HepG2 (cell line): Measurements from ENCODE around the gene CCNT2. TPM values are rescaled to one million over a fixed set of nuclear protein-coding genes. Genes with fewer than 3 reads are reported as not detected.
A peak's percentile ranks its signal among the peaks of the same experiment; 100 is the strongest.

Source experiments
- ATAC-seq: fragments of 200-7000 bp; cut with Tn5 transposase; 3 replicates; pipeline ENCODE4 v1.9.1; 2020; ENCODE audit warnings: mild to moderate bottlenecking, moderate library complexity
- BruUV-seq: library from RNA; stranded (reverse); fragments of 400-500 nt; replicated peaks from 2 replicates; lab custom pipeline; 2021; lab: Mats Ljungman, UMichigan
- CTCF ChIA-PET: fragments of 300-600 bp; formaldehyde crosslinking; extraction: SDS; loops from one replicate; lab custom pipeline; 2021; ENCODE audit warnings: low total read pairs, inconsistent platforms, low intra/inter-chr PET ratio; lab: Yijun Ruan, JAX
- POLR2A ChIA-PET: fragments of 350-600 bp; sonication (Branson Sonifier 250); formaldehyde crosslinking; loops from one replicate; lab custom pipeline; 2020; ENCODE audit warnings: antibody characterized with exemption, inconsistent platforms; lab: Yijun Ruan, JAX
- DNase-seq: peaks from one replicate; pipeline ENCODE4 v3.0.0-alpha.2; 2015; ENCODE audit warnings: low spot score
- FAIRE-seq: peaks from 3 replicates; lab custom pipeline; 2011; peaks lifted over from hg19 to GRCh38; lab: Jason Lieb, UNC
- H2AFZ ChIP-seq: one replicate; pipeline ENCODE4 v1.6.1; 2011; ENCODE audit warnings: low read length, inconsistent platforms
- H3K27ac ChIP-seq: fragments of 300-600 bp; 3 replicates; pipeline ENCODE4 v1.8.0; 2011; ENCODE audit warnings: mixed run types, mild to moderate bottlenecking, mixed read lengths, low read length, inconsistent platforms; ENCODE audit not compliant: insufficient read depth; ENCODE audit errors: extremely low read length
- H3K27me3 ChIP-seq, 2 experiments: fragments of 200-600 bp in 1 of 2; 2 replicates in 1 of 2; 3 replicates in 1 of 2; pipeline versions ENCODE4 v1.6.0 to v1.8.0; 2011; ENCODE audit warnings: low read length in 2 of 2, mild to moderate bottlenecking in 2 of 2, moderate library complexity in 2 of 2, inconsistent platforms in 1 of 2; ENCODE audit not compliant: insufficient read depth in 2 of 2, control insufficient read depth in 1 of 2
- H3K36me3 ChIP-seq, 2 experiments: fragments of 200-600 bp in 1 of 2; replicated peaks in 1 of 2; 2 replicates in 1 of 2; 3 replicates in 1 of 2; pipeline versions ENCODE4 v1.5.1 to v1.8.0; 2011; ENCODE audit warnings: low read length in 2 of 2, inconsistent platforms in 1 of 2; ENCODE audit not compliant: insufficient read depth in 2 of 2, control insufficient read depth in 1 of 2
- H3K4me1 ChIP-seq: 2 replicates; pipeline ENCODE4 v1.5.1; 2012; ENCODE audit warnings: low read length, inconsistent platforms; ENCODE audit not compliant: insufficient read depth
- H3K4me2 ChIP-seq: 2 replicates; pipeline ENCODE4 v1.6.0; 2011; ENCODE audit warnings: low read depth, low read length, inconsistent platforms
- H3K4me3 ChIP-seq, 3 experiments: fragments of 200-600 bp in 1 of 3; sonication (generic), shearing (Covaris generic) in 1 of 3; replicated peaks in 1 of 3; 2 replicates each; pipeline ENCODE4 v1.5.1; 2011 to 2016; ENCODE audit warnings: low read length in 3 of 3, inconsistent platforms in 2 of 3, low read depth in 2 of 3, mild to moderate bottlenecking in 2 of 3, control low read depth in 1 of 3, mixed read lengths in 1 of 3; ENCODE audit not compliant: insufficient read depth in 1 of 3
- H3K79me2 ChIP-seq: one replicate; pipeline ENCODE4 v1.6.1; 2011; ENCODE audit warnings: low read length, inconsistent platforms; ENCODE audit not compliant: insufficient read depth
- H3K9ac ChIP-seq: 2 replicates; pipeline ENCODE4 v1.6.0; 2011; ENCODE audit warnings: mild to moderate bottlenecking, low read depth, low read length, inconsistent platforms; ENCODE audit not compliant: insufficient read depth
- H3K9me3 ChIP-seq: 2 replicates; pipeline ENCODE4 v1.5.1; 2012; ENCODE audit warnings: mild to moderate bottlenecking, low read length
- H4K20me1 ChIP-seq: 2 replicates; pipeline ENCODE4 v1.6.0; 2011; ENCODE audit warnings: inconsistent platforms, mild to moderate bottlenecking, low read length, moderate library complexity; ENCODE audit not compliant: insufficient read depth
- AKAP8 ChIP-seq: sonication (generic); formaldehyde crosslinking; IDR thresholded peaks from 2 replicates; pipeline ENCODE4 v1.5.1; 2020; ENCODE audit warnings: mild to moderate bottlenecking, missing genetic modification reagents
- ARHGAP35 ChIP-seq: sonication (generic); formaldehyde crosslinking; IDR thresholded peaks from 2 replicates; pipeline ENCODE4 v1.9.0; 2022; ENCODE audit warnings: mild to moderate bottlenecking, inconsistent platforms, moderate library complexity, missing genetic modification reagents, borderline replicate concordance
- NRL ChIP-seq: sonication (generic); formaldehyde crosslinking; IDR thresholded peaks from 2 replicates; pipeline ENCODE4 v1.5.0; 2020; ENCODE audit warnings: missing genetic modification reagents, mild to moderate bottlenecking, moderate library complexity, borderline replicate concordance
- RBM22 ChIP-seq: fragments of 200-400 bp; formaldehyde crosslinking; optimal IDR thresholded peaks from 2 replicates; pipeline ENCODE3; 2017; ENCODE audit warnings: mild to moderate bottlenecking, low read length, moderate library complexity
- SMAD9 ChIP-seq: sonication (generic); formaldehyde crosslinking; IDR thresholded peaks from 2 replicates; pipeline ENCODE4 v1.5.1; 2020; ENCODE audit warnings: mild to moderate bottlenecking, missing genetic modification reagents
- TBP ChIP-seq: sonication (generic); formaldehyde crosslinking; IDR thresholded peaks from 2 replicates; pipeline ENCODE4 v1.5.0; 2020; ENCODE audit warnings: missing genetic modification reagents
- ZNF225 ChIP-seq: sonication (generic); formaldehyde crosslinking; IDR thresholded peaks from 2 replicates; pipeline ENCODE4 v1.4.0; 2020; ENCODE audit warnings: mild to moderate bottlenecking, missing genetic modification reagents
- ZNF652 ChIP-seq: IDR thresholded peaks from 2 replicates; pipeline ENCODE4 v1.6.1; 2016; ENCODE audit warnings: low read depth, borderline replicate concordance
- ZNF772 ChIP-seq: sonication (generic); formaldehyde crosslinking; IDR thresholded peaks from 2 replicates; pipeline ENCODE4 v1.5.0; 2020; ENCODE audit warnings: mild to moderate bottlenecking, missing genetic modification reagents
- ZNF883 ChIP-seq: sonication (generic); formaldehyde crosslinking; IDR thresholded peaks from 2 replicates; pipeline ENCODE4 v1.5.1; 2020; ENCODE audit warnings: mild to moderate bottlenecking, missing genetic modification reagents; ENCODE audit errors: not compliant biosample characterization
- WGBS: methylation state at CpG from one replicate; pipeline ENCODE4 v1.1.6; 2017; ENCODE audit warnings: low lambda C conversion rate; 5-methylcytosine and 5-hydroxymethylcytosine counted together
- in situ Hi-C: cut with HindIII; loops from 2 replicates; pipeline ENCODE4 v1.10.0; 2017; ENCODE audit warnings: low pct_unique_long_range_greater_than_20kb; ENCODE audit not compliant: extremely low pct_ligation_motif_present
- intact Hi-C: fragments of 100-400 bp; cut with micrococcal nuclease; formaldehyde crosslinking; loops from one replicate; pipeline ENCODE4 v1.10.0; 2022; ENCODE audit not compliant: unreplicated experiment
- polyA plus RNA-seq, 8 experiments: library from polyadenylated mRNA; depleted of rRNA in 3 of 8; stranded (reverse) in 7 of 8; unstranded in 1 of 8; fragments of >200 nt; fragmentation: Illumina TruSeq in 4 of 8; extraction: Trizol in 4 of 8; gene quantifications; 2 replicates each; pipeline versions ENCODE4 v1.2.1 to v1.2.3, GENCODE V29; 2011 to 2016; ENCODE audit warnings: low read depth in 4 of 8, missing spikeins in 1 of 8, mixed read lengths in 1 of 8; ENCODE audit not compliant: insufficient read depth in 1 of 8
- total RNA-seq, 5 experiments: library from RNA; depleted of rRNA; stranded (reverse); fragments of >200 nt; fragmentation: Illumina TruSeq; extraction: Trizol; gene quantifications; 2 replicates each; pipeline ENCODE4 v1.2.3, GENCODE V29; 2016; ENCODE audit warnings: low read depth in 1 of 5
- TF ChIP-seq, protein P1 (sequence below): sonication (generic); formaldehyde crosslinking; IDR thresholded peaks from 2 replicates; pipeline ENCODE4 v1.4.0; 2020; ENCODE audit warnings: missing genetic modification reagents, borderline replicate concordance
- TF ChIP-seq, protein P2 (sequence below): sonication (generic); formaldehyde crosslinking; IDR thresholded peaks from 2 replicates; pipeline ENCODE4 v1.4.0; 2020; ENCODE audit warnings: mild to moderate bottlenecking, low read depth, missing genetic modification reagents
- TF ChIP-seq, protein P3 (sequence below): IDR thresholded peaks from 2 replicates; pipeline ENCODE4 v1.6.1; 2018; ENCODE audit warnings: missing genetic modification reagents

The CCNT2 gene
- total and polyA plus RNA-seq, 2 of the 13 experiments (the other 11 are each of a cell fraction or from before 2014, with no cell fraction given) = 22.1 to 34.4 TPM

DNA sequence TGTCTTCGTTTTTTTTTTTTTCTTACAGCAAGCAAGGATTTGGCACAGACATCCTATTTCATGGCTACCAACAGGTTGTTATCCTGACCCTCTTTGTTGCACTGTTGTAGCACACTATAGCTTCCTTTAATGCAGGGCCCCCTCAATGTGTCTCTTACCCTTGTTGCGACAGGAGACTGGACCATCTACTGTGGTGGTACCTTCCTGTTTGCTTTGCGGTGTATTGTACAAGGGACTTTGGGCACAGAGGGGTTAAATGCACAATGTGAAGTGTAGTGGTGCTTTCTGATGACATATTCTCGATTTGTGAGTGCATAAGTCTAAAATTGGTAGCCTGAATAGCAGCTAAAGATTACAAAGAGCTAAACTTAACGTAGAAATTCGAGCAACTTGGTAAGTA, 27.5 kb downstream of the CCNT2 start:
- DNase-seq = no peak
- H3K79me2 ChIP-seq = peaks cover 3% of the 10 kb centered on the region
- WGBS = 98% methylated on average over 6 of the region's 6 CpGs
- ATAC-seq = no peak
- no peaks in the 10 kb centered on the region for H3K27me3 ChIP-seq
- H3K9ac ChIP-seq = no peak overlapping the region
- no peak overlapping the region for H3K4me2 ChIP-seq
- POLR2A ChIA-PET = no interaction called here
- BruUV-seq = no TSS peak
- TF ChIP-seq TBP (CRISPR knock-in tag) (no peak), ARHGAP35 (no peak), SMAD9 (no peak), ZNF652 (CRISPR knock-in tag) (peak; percentile 59), ZNF225 (no peak), RBM22 (peak; percentile 72), AKAP8 (CRISPR knock-in tag) (no peak), NRL (no peak), ZNF883 (CRISPR knock-in tag) (no peak), ZNF772 (CRISPR knock-in tag) (no peak)
- TF ChIP-seq, protein P1, sequence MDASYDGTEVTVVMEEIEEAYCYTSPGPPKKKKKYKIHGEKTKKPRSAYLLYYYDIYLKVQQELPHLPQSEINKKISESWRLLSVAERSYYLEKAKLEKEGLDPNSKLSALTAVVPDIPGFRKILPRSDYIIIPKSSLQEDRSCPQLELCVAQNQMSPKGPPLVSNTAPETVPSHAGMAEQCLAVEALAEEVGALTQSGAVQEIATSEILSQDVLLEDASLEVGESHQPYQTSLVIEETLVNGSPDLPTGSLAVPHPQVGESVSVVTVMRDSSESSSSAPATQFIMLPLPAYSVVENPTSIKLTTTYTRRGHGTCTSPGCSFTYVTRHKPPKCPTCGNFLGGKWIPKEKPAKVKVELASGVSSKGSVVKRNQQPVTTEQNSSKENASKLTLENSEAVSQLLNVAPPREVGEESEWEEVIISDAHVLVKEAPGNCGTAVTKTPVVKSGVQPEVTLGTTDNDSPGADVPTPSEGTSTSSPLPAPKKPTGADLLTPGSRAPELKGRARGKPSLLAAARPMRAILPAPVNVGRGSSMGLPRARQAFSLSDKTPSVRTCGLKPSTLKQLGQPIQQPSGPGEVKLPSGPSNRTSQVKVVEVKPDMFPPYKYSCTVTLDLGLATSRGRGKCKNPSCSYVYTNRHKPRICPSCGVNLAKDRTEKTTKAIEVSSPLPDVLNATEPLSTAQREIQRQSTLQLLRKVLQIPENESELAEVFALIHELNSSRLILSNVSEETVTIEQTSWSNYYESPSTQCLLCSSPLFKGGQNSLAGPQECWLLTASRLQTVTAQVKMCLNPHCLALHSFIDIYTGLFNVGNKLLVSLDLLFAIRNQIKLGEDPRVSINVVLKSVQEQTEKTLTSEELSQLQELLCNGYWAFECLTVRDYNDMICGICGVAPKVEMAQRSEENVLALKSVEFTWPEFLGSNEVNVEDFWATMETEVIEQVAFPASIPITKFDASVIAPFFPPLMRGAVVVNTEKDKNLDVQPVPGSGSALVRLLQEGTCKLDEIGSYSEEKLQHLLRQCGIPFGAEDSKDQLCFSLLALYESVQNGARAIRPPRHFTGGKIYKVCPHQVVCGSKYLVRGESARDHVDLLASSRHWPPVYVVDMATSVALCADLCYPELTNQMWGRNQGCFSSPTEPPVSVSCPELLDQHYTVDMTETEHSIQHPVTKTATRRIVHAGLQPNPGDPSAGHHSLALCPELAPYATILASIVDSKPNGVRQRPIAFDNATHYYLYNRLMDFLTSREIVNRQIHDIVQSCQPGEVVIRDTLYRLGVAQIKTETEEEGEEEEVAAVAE (CRISPR knock-in tag) = no peak
- TF ChIP-seq, protein P2, sequence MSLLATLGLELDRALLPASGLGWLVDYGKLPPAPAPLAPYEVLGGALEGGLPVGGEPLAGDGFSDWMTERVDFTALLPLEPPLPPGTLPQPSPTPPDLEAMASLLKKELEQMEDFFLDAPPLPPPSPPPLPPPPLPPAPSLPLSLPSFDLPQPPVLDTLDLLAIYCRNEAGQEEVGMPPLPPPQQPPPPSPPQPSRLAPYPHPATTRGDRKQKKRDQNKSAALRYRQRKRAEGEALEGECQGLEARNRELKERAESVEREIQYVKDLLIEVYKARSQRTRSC (CRISPR knock-in tag) = no peak
- TF ChIP-seq, protein P3, sequence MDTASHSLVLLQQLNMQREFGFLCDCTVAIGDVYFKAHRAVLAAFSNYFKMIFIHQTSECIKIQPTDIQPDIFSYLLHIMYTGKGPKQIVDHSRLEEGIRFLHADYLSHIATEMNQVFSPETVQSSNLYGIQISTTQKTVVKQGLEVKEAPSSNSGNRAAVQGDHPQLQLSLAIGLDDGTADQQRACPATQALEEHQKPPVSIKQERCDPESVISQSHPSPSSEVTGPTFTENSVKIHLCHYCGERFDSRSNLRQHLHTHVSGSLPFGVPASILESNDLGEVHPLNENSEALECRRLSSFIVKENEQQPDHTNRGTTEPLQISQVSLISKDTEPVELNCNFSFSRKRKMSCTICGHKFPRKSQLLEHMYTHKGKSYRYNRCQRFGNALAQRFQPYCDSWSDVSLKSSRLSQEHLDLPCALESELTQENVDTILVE (CRISPR knock-in tag) = no peak
- TF ChIP-seq, all 625 proteins: peak for 2
- Histone ChIP-seq H3K36me3 (peaks cover 14 to 82% of the 10 kb centered on the region in 2 experiments), H3K27ac (no peak overlapping the region), H4K20me1 (peaks cover 3% of the 10 kb centered on the region; the same call in 1 of the 2 replicates), H2AFZ (no peak overlapping the region), H3K4me3 (no peak overlapping the region), H3K9me3 (no peaks in the 10 kb centered on the region), H3K4me1 (no peaks in the 10 kb centered on the region)
- FAIRE-seq = no peak
- CTCF ChIA-PET = no interaction called here
- intact Hi-C loops (no loop called here), in situ Hi-C loops (no loop called here)
